Fibroblast of mammary gland (primary cell): Measurements from ENCODE around the gene ARFGAP1.

Source experiments
- DNase-seq: peaks from one replicate; pipeline ENCODE4 v3.0.0-alpha.2; 2010; ENCODE audit warnings: low read depth
- H3K4me3 ChIP-seq: 2 replicates; pipeline ENCODE4 v1.5.1; 2011; ENCODE audit warnings: low read depth, mild to moderate bottlenecking, low read length, moderate library complexity; ENCODE audit not compliant: control insufficient read depth
- CTCF ChIP-seq: conservative IDR thresholded peaks from 2 replicates; pipeline ENCODE4 v1.5.1; 2011; ENCODE audit warnings: low read depth, low read length, inconsistent platforms; ENCODE audit not compliant: control insufficient read depth, insufficient read depth

Gene ARFGAP1

GRCh38 chr20:63272105-63273058 is at the start of gene ARFGAP1:
Gene ARFGAP1, plus strand, starts transcription at chr20:63272813. Its CDS starts 2,768 bp downstream, at chr20:63275581.
- DNase-seq: peak; percentile 83
- H3K4me3 ChIP-seq: peak within 1 kb of the TSS; percentile 88
- no peak for TF ChIP-seq CTCF

DNA sequence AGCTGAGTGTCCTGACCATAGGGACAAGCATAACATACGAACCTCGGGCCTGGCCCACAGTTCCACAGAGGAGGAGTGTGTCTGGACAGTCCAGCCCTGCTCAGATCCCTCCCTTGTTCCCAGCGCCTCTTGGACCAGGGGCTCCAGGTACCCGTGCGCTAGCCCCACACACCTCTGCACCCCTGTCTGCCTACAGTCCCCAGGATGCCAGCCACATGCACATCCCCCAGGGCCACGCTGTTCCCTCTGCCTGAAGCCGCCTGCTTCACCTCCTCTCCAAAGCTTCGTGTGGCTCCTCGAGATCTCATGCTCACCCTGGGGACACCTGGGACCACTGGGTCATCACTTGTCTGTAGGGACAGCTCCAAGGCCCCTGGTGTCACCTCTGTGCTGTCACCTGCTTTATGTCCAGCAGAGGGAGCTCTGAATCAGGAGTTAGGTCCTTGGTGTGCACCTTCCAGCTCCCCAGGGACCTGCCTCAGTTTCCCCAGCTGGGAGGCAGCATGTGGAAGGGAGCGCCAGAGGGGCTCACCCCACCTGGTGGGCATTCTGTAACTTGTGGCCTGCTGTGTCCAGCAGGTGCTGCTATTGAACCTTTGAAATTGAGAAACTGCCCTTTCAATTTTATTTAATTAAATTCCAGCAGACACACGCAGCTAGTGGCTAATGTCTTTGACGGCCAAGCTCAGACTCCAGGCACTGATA is 49.3 kb upstream of the ARFGAP1 start:
- DNase-seq: peak; percentile 38
- peak; percentile 67 for TF ChIP-seq CTCF
- no peak overlapping the region for H3K4me3 ChIP-seq

- no peak overlapping the region for H3K4me3 ChIP-seq
- TF ChIP-seq CTCF: no peak
- DNase-seq: no peak
These were observed 48.8 kb upstream of the ARFGAP1 start for GRCh38 chr20:63223826-63224207.

DNA sequence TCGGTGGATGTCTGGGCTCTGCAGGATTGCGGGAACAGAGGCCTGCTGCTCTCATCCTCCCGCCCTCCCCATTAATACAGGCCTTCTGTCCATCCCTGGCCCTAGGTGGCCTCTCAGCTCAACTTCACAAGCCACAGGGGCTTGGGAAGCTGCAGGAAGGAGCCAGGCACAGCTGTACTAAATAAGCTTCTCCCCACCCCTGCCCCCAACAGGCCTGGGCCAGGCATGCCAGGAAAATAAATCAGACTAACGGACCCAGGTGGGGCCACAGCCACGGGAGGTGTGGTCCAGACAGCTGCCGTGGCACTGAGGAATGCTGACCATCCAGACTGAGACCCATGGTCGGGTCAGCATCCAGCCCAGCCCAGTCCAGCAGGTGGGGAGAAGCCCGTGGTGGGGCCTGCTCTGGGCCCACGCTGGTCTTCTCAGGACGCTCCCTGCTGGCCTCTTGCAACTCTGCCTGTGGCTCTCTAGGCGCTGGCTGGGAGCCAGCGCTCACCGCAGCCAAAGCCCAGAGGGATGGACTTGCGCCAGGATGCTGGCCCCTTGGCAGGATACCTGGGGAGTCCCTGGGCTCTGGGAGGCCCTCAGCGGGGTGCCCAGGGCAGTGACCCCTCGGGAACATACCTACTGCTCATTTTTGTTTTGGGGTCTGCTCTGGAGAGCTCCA is 48.1 kb upstream of the ARFGAP1 start:
- DNase-seq: peak; percentile 57
- no peak overlapping the region for H3K4me3 ChIP-seq
- peak; percentile 20 for TF ChIP-seq CTCF

DNA sequence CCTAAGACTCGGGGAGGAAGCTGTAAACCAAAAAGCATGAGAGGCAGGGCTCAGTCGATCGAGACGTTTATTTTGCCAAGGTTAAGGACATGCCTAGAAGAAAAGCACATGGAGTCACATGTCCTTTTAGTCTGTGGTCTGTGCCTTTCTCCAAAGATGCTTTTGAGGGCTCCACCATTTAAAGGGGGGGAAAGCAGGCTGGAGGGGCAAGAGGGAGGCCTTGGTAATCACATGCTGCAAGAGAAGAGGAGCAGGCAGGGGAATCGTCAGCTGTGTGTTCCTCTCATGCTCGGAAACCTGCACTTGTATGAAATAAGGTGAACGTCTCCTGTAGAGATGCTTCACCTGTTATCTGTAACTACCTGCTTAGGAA is 47.5 kb upstream of the ARFGAP1 start:
- H3K4me3 ChIP-seq: no peak overlapping the region
- no peak for TF ChIP-seq CTCF
- DNase-seq: no peak

- no peak for TF ChIP-seq CTCF
- no peak overlapping the region for H3K4me3 ChIP-seq
- no peak for DNase-seq
These were observed 46.3 kb upstream of the ARFGAP1 start for GRCh38 chr20:63226042-63226943.
